ENCODE measurements around the gene LSM7.

LSM7 gene

DNA sequence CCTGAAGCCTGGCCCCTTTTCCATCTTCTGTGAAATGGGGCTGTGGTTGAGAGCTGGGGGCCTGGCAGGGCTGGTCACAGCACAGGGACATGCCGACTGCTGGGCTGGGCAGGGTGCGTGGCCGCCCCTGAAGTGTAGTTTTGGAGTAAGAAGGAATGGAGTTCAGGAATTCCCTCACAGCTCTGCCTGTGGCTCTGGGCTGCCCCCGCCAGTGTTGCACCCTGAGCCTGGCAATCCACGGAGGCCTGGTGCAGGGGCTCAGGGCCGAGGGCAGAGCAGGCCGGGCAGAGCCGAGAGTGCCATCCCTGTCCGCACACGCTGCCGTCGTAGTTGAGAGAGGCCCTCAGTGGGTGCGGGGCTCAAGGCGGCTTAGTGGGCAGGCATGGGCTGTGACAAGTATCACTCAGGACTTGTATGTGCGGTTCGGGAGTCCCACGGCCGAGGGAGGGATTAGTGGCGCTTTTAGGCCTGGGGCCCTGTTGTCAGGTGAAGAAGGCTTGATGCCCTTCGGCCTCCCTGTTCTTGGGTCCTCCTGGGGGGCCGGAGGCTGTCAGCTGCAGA is 9.7 kb upstream of the LSM7 start:
- DNase-seq (ENCODE audit: low read depth) = no peak

GRCh38 chr19:2337329-2337707 is 8.9 kb upstream of the LSM7 start:
- DNase-seq (ENCODE audit: low read depth) = no peak

DNA sequence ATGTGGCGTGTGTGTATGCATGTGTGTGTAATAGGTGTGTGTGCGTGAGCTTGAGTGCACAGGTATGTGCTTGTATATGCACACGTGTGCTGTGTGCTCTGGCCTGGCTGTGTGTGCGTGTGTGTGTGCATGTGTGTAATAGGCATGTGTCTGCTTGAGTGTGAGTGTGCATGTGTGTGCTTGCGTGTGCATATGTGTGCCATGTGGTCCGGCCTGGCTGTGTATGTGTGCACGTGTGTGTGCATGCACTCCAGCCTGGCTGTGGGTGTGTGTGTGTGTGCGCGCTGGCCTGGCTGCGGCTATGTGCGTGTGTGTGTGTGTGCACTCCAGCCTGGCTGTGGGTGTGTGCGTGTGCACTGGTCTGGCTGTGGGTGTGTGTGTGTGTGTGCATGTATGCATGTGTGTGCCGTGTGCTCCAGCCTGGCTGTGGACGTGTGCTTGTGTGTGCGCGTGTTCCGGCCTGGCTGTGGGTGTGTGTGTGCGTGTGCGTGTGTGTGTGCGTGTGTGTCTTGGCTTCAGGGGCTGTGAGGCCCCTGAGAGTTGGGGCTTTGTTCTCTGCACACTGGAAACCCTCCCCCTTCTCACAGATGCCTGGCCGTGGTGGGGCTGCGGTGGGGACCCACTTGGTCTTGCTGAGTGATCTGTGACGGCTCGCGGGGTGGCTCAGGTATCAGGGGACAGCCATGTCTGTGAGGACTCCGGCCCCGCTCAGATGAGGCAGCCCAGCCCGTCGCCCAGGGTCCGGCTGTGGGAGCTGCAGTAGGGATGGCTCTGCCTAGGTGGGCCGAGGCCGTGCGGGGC is 8.3 kb upstream of the LSM7 start:
- no peak for DNase-seq (ENCODE audit: low read depth)

DNA sequence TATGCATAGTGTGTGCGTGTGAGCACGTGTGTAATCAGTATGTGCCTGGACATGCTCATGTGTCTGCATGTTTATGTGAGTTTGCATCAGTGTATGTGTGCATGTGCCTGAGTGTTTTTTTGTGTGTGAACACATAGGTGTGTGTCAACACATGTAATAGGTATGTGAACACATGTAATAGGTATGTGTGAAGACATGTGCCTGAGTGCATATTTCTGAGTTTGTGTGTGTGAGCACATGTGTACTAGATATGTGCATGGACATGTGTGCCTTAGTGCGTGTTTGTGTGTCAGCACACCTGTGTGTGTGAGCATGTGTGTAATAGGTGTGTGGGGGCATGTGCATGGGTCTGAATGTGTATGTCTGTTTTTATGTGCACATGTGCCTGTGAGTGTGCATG is 7.5 kb upstream of the LSM7 start:
- no peak for DNase-seq (ENCODE audit: low read depth)

DNA sequence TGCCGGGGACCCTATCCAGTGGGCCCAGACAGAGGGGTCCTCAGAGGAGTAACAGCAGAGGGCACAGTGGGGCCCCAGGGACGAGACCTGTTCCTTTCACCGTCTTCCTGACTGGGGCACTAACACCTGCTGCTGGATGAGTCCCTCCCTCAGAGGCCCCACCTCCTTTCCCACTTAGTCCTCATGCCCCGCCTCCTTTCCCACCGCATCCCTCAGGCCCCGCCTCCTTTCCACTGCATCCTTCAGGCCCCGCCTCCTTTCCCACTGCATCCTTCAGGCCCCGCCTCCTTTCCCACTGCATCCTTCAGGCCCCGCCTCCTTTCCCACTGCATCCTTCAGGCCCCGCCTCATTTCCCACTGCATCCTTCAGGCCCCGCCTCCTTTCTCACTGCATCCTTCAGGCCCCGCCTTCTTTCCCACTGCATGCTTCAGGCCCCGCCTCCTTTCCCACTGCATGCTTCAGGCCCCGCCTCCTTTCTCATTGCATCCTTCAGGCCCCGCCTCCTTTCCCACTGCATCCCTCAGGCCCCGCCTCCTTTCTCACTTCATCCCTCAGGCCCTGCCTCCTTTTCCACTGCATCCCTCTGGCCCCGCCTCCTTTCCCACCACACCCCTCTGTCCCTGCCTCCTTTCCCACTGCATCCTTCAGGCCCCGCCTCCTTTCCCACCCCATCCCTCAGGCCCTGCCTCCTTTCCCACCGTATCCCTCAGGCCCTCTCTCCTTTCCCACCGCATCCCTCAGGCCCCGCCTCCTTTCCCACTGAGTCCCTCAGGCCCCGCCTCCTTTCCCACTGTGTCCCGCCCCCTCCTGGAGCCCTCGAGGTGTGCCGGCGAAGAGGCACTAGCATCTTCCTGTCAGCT is 6.8 kb upstream of the LSM7 start:
- no peak for DNase-seq (ENCODE audit: low read depth)

DNA sequence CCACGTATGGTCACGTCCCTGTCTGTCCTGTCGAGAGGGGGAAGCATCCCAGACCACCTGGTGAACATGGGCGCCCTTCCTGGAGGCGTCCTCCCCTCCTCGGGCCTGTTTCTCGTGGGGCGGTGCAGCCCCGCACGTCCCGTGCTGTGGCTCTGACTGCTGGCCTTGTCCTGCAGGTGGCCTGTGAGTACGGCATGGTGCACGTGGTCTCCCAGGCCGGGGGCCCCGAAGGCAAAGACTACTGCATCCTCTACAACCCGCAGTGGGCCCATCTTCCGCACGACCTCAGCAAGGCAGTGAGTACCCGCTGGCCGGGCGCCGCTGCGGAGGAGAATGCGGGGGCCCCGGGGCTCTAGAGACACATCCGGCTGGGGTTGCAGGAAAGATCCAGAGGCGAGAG is 6.0 kb upstream of the LSM7 start:
- DNase-seq (ENCODE audit: low read depth) = no peak

GRCh38 chr19:2333807-2334211 is 5.4 kb upstream of the LSM7 start:
- no peak for DNase-seq (ENCODE audit: low read depth)

GRCh38 chr19:2333027-2333806 is 4.8 kb upstream of the LSM7 start:
- no peak for DNase-seq (ENCODE audit: low read depth)

DNA sequence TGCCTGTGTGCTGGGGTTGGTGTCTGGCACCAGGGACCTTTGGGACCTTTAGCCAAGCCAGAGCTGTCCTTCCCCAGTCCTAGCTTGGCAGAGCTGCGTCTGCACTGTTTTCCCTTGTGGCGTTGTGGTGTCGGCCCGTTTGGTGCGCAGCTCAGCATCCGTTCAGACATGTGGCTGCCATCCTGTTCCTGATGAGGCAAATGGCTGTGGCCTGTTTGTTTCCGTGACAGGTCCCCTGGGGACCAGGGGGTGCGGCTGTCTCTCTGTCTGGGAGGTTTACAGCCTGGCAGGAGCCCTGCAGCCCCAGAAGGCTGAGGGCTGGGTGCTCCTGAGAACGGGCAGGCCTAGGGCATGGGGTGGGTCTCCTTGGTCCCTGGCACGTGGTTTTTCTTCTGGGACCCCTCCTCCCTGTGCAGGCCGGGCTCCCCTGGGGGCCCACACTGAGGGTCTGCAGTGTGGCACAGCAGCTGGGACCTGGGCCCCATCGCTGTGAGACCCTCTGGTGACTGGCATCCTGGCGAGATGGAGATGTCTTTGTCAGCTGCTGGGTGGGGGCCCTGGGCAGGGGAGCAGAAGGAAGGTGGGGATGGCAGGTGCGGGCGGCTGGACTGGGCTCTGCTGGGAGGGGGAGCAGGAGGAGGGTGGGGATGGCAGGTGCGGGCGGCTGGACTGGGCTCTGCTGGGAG is 4.1 kb upstream of the LSM7 start:
- DNase-seq (ENCODE audit: low read depth) = no peak

GRCh38 chr19:2331601-2332246 is 3.3 kb upstream of the LSM7 start:
- DNase-seq (ENCODE audit: low read depth) = no peak

DNA sequence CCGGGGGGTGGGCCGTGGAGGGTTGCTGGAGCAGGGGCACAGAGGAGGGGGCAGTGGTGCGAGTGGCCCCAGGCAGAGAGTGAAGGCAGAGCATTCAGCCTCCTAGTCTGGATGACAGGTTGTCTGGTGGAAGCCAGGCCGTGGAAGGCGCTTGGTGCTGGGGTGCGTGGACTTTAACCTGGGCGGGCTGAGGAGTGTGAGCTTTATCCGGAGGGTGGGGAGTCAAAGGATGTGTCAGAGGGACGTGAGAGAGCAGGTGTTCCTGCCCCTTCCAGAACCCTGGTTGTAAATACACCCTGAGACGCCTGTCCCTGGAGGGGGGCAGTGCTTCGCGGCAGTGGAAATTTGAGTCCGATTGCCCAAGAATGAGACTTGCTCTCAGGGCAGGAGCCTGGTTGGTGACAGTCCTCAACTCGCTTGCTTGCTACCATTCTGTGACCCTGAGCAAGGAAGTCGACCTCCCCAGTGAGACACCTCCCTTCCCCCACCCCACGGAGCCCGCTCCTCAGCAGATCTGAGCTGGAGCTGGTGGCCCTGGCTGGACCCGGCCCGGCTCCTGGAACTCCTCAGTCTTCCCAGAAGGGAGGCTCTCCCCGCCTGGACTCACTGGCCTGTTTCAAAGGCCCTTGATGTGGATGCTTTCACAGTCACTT is 2.4 kb upstream of the LSM7 start:
- no peak for DNase-seq (ENCODE audit: low read depth)

DNA sequence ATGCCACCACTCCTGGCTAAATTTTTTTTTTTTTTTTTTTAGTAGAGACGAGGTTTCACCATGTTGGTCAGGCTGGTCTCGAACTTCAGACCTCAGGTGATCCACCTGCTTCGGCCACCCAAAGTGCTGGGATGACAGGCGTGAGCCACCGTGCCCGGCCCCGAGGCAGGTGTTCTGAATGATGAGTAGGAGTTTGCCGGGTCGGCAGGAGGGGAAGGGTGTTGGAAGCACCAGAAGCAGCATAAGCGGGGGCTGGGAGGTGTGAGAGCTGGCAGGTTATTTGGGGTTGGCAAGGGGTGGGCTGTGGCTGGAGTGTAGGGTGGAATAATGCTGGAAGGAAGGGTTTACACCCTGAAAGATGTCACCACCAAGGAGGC is 1.9 kb upstream of the LSM7 start:
- no peak for DNase-seq (ENCODE audit: low read depth)

- DNase-seq (ENCODE audit: low read depth) = no peak
Measured at GRCh38 chr19:2329501-2329916, 1.1 kb upstream of the LSM7 start.

DNA sequence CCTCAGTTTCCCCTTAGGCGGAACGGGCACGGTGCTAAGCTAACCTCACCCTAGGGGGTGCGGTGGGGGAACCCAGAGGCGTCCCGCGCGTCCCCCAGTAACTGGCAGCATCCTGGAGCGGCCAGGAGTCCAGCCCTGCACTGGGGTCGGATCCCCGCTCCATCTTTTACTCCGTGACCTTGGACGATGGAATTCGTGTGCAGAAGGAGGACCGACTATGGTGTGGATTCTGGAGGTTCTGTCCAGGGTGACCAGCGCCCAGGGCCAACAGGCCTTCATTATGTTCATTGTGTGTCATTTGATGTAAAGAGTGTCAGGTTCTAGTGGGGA is 728 bp upstream of the LSM7 start:
- no peak for DNase-seq (ENCODE audit: low read depth)

DNA sequence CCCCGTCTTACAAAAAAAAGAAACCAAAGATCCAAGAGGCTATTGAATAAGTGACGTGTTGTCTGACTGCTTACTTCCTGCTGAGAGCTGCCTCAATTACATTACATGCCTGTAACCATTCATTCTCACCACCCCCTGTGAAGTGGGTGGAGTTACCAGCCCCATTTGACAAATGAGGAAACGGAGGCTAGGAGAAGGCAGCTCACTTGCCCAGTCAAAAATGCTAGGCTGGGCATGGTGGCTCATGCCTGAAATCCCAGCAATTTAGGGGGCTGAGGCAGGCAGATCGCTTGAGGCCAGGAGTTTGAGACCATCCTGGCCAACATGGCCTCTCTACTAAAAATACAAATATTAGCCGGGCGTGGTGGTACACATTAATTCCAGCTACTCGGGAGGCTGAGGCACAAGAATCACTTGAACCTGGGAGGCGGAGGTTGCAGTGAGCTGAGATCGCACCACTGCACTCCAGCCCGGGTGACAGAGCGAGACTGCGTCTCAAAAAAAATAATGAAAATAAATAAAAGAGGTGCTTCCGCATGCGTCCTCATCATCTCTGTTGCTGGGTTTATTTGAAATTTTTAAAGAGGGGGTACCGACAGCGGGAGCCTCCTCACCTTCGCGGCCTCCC is 499 bp downstream of the LSM7 start:
- peak; percentile 34 for DNase-seq (ENCODE audit: low read depth)

DNA sequence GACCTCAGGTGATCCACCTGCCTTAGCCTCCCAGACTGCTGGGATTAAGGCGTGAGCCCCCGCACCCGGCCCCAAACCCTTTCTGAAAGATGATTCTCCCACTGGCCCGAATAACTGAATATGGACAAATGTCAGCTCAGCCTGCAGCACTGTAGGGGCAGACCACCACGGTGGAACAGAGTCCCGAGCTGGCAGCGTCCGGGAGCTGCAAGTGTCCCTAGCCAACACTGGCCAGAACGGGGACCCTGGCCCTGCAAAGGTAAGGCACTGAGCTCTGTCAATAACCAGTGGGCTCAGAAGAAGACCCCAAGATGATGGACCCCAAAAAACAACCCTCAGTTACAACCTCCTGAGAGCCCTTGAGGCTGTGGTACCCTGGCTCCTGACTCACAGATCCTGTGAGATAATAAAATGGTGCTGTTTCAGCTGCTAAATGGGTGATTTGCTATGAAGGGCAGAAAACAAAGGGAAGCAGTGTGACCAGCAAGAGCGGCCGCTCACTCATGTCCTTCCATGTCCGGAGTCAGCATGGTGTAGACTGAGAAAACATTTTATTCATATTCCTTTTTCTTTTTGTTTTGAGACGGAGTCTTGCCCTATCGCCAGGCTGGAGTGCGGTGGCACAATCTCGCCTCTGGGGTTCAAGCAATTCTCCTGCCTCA is 1.6 kb downstream of the LSM7 start:
- no peak for DNase-seq (ENCODE audit: low read depth)

GRCh38 chr19:2325281-2326046 is 2.9 kb downstream of the LSM7 start:
- no peak for DNase-seq (ENCODE audit: low read depth)

- no peak for DNase-seq (ENCODE audit: low read depth)
Measured at GRCh38 chr19:2324220-2324948, 4.0 kb downstream of the LSM7 start.
